Glomerular visceral epithelial cell (primary cell): ENCODE data around the gene RNPEPL1.
"Not testable (repeated sequence)": the region's sequence is repeated elsewhere in the genome, so short reads cannot be mapped to it uniquely, and the experiment has no call there.

Source experiments
- DNase-seq: peaks from one replicate; pipeline ENCODE4 v3.0.0-alpha.2; 2016; ENCODE audit errors: extremely low spot score

RNPEPL1 gene

DNA sequence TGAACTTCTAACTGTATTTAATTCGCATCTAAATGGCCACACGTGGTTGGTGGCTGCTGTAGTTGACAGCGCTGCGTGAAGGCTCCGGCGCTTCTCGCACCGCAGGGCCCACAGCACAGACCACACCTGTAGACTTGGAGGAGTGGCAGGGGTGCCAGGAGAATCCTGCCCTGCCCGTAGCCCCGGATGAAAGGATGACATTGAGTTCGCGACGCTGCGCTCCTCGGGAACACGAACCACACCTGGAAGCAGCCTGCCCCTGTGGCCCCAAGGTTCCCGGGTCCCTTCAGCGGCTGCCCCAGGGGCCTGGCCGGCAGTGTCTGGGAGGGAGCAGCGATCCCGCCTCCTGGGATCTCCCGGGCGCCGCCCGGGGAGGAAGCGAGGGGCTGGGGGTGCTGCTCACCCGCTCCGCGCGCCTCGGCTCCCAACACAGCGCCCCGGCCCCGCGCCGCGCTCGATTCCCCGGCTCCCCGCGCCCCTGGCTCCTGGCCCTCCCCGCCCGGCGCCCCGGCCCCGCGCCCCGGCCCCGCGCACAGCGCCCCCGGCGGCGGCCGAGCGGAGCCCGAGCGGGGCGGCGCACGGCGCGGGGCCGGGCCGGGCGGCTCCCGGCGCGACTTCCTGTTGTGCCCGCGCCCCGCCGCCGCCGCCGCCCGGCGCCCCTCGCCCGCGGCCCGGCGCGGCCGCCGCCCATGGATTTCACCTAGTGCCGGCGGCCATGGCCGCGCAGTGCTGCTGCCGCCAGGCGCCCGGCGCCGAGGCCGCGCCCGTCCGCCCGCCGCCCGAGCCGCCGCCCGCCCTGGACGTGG, at the start of gene RNPEPL1:
TSS of gene RNPEPL1 (plus strand) at position 613 of the 806 bp plus-strand sequence. CDS start at position 716, 103 bp downstream.
- peak; percentile 61 for DNase-seq

DNA sequence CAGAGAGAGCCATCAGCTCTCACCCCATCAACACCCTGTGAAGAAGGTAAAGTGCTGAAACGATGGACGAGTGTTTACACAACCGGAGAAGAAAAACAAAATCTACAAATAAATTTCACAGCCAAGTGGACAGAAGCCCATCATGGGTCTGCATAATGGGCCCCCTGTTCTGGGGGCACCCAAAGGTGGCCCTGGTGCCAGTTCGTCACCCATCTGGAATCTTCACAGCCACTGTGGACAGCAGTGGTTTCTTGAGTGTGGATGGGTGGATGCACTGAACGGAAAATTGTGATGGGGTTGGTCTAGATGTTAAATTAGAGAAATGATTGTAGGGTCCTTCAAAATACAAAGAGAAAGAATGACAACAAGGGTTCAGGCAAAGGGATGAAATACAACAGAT, 49.3 kb upstream of the RNPEPL1 start:
- no peak for DNase-seq

DNA sequence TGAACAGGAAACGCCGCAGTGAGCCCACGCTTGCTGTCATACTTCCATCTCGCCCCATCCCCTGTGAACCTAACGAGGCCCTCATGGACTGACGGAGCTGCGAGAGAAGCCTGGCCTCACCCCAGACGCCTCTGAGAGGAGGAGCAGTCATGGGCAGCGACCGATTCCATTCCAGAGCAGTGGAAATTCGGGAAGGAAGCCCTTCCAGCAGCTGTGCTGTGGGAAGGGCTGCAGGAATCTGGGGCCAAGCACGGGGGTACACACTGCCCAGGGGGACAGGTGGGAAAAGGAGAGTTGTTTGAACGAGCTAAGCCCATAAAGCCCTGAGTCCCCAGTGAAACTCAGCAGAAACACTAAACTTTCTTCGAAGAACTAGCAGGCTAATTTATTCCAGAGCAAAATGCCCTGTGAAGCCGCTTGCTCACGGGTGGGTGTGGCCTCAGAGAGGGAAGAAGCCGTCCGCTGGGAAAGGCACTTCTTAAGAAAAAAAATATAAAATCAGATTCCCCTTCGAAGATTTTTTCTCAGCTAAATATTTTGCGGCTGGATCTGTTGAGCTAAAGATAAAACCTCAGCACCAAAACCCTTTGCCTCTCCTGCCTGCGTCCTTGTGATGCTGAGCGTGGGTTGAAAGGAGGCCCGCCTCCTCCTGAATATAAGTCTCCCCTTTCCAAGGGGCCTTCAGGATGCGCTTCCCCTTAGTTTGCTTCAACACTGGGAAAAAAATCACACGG, 48.7 kb upstream of the RNPEPL1 start:
- DNase-seq: no peak

DNA sequence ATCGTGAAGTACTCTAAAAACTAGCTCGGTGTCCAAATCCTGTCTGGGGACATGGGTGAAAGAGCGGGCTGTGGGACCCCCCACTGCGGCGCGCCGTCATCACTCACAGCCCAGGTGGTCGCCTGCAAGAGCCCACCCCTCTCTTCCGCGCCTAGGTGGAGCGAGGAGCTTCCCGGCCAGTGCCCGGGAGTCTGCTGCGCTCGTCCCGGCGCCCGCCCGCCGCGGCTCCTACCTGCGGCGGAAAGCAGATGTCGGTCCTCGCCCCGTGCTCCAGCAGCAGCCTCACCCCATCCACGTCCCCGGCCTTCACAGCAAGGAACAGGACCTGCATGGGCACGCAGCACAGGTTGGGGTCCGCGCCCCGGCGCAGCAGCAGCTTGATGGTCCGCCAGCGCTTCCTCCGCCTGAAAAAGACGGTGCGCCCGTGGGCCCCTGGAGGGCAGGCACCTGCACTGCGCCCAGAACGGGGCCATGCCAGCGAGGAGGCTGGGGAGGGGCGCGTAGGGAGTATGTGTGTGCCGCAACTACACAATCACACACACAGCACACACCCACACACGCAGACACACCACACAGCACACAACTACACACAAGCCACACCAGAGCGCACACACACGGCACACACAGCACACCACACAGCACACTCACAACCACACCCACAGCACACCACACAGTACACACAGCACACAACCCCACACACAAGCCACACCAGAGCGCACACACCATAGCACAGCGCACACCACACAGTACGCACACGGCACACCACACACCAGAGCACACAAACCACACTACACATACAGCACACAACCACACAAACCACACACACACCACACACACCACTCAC, 47.9 kb upstream of the RNPEPL1 start:
- DNase-seq: no peak

GRCh38 chr2:240520974-240521350, 47.3 kb upstream of the RNPEPL1 start:
- no peak for DNase-seq

GRCh38 chr2:240521885-240522284, 46.4 kb upstream of the RNPEPL1 start:
- not testable (repeated sequence) for DNase-seq

GRCh38 chr2:240522406-240522805, 45.9 kb upstream of the RNPEPL1 start:
- no peak for DNase-seq

GRCh38 chr2:240523451-240524281, 44.6 kb upstream of the RNPEPL1 start:
- DNase-seq: no peak

DNA sequence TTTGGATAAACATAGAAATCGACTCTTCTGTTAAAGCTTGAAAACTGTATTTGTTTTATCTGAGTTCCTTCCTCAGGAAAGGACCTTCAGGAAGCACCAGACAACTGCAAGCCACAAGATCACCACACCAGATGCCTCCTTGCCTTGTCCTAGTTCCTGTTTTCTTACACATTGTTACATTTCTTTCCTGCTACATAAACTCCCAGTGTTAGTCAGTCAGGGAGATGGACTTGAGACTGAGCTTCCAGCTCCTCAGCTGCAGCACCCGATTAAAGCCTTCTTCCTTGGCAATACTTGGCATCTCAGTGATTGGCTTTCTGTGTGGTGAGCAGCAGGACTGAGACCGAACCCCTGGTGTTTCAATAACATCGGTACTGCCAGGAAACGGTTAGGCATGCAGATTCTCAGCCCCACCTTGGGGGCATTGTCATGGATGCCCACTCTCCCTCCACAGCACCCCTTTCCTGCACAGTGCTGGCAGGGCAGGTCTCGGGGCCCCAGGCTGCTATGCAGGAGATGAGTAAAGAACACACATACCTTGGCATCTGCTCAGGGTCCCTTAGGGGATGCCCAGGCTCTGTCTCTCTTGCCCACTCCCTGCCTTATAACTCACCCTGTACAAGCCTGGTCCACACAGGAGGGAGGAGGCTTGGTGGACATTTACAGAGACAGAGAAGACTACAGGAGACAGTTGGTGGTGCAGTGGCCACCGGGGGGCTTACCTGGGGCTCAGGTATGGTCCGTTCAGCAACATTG, 43.1 kb upstream of the RNPEPL1 start:
- DNase-seq: no peak

GRCh38 chr2:240525802-240526201, 42.5 kb upstream of the RNPEPL1 start:
- DNase-seq: no peak

- DNase-seq: no peak
These were observed 41.8 kb upstream of the RNPEPL1 start for GRCh38 chr2:240526521-240526920.

DNA sequence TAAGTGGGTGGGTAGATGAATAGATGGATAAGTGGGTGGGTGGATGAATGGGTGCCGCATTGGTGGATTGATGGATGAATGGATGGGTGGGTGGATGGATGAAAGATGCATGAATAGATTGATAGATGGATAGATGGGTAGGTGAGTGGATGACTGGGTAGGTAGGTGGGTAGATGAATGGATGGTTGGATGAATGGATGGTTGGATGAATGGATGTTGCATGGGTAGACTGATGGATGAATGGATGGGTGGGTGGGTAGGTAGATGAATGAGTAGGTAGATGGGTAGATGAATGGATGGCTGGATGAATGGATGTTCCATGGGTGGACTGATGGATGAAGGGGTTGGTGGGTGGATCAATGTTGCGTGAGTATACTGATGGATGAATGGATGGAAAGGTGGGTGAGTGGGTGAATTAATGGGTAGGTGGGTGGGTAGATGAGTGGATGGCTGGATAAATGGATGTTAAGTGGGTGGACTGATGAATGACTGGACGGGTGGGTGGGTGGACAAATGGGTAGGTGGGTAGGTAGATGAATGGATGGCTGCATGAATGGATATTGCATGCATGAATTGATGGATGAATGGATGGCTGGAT, 41.0 kb upstream of the RNPEPL1 start:
- no peak for DNase-seq

DNA sequence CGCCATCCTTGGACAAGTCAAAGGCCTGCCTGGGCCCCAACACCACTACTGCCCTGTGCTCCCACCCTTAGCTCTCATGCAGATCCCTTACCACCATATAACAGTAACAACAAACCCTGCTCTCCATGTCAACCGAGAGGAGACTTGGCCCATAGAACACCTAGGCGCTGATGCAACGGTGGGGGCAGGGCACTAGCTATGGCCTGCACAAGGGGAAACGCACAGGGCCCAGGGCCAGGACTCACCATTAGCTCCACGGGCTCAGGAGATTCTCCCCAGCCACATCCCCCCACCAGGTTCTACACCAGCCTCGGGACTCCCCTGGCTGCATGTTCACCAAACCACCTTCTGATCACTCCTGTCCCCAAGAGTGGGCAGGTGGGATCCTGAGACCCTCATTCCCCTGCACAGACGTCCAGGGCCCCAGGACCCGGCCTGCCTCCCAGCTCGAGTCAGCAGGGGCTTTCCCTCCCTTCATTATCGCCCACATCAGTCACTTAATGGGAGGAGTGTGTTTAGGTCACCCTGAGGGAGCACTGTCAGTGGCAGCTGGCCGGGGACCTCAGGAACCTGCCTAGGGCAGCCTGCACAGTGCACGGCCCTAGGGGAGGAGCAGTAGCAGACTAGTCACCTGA, 39.8 kb upstream of the RNPEPL1 start:
- DNase-seq: no peak

DNA sequence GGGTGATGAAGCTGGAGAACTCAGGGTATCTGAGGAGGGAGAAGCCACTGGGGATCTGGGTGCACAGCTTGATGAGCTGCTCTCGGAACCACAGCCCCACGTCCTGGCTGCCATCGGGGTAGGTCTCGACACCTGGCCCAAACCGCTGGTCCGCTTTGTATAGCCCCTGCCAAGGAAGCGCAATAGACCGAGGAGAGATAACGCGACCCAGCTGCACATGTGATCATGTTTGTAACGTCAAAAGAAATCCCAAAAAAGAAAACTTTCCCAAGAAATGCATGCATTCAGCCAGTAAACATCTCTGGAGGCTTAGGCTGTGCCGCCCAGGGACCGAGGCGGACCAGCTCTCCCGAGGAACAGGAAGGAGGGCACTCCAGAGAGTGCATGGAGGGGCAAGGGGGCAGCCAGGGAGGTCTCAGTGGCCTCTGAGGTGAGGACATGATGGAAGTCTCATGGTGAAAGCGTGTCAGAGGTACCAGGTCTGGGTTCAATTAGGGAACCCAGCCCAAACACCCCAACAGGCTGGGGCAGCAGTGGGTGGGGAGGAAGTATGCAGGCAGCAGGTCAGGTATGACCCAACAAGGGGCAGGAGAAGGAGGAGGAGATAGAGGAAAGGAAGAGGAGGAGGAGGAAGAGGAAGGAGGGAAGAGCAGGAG, 38.8 kb upstream of the RNPEPL1 start:
- no peak for DNase-seq

DNA sequence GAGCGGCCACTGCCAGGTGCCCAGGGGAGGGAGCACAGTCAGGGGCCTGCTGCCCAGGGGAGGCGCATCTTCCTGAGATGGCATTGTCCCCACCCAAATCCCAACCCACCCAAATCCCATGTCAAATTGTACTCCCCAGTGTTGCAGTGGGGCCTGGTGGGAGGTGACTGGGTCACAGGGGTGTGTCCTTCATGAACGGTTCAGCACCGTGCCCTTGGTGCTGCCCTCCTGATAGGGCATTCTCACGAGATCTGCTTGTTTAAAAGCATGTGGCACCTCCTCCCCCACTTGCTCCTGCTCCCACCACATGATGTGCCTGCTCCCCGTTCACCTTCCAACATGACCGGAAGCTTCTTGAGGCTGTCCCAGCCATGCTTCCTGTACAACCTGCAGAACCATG, 38.1 kb upstream of the RNPEPL1 start:
- no peak for DNase-seq

DNA sequence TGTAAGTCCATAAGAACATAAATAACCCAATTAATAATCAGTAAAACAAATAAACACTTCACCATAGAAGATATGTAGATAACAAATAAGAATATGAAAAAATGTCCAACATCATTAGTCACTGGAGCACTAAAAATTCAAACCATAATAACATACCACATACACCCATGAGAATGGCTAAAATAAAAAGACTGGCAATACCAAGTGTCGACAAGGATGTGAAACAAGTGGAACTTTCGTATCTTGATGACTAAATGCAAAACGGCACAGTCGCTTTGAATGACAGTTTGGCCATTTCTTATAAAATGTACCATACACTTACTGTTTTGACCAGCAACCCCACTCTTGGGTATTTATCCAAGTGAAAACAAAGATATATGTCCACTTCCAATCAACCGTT, 37.2 kb upstream of the RNPEPL1 start:
- no peak for DNase-seq

DNA sequence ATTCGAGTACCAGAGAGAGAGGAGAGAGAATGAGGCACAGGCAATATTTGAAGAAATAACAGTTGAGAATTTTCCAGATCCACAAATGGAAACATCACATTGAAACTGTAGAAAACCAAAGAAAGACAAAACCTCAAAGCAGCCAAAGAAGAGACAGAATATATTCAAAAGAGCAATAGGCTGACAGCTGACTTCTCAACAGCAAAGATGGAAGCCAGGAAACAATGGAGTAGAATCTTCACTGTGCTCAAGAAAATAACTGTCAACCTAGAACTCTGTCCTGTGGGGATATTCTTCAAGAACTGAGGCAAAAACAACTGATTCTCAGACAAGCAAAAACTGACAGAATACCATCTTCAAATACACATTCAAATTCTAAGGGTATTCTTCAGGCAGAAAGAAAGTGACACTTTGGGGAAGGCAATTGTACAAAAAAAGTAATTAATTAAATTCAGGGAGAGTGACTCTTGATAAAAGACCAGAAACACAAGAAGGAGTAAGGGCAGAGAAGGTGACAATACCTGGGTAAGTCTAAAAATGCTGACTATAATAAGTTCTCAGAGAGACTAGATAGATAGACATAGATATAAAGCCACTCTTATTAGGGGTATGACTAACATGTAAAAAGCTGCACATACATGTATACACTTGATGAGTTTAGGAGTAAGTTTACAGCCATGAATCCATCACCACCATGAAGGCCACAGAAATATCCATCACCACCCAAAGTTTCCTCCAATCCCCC, 36.1 kb upstream of the RNPEPL1 start:
- DNase-seq: no peak

DNA sequence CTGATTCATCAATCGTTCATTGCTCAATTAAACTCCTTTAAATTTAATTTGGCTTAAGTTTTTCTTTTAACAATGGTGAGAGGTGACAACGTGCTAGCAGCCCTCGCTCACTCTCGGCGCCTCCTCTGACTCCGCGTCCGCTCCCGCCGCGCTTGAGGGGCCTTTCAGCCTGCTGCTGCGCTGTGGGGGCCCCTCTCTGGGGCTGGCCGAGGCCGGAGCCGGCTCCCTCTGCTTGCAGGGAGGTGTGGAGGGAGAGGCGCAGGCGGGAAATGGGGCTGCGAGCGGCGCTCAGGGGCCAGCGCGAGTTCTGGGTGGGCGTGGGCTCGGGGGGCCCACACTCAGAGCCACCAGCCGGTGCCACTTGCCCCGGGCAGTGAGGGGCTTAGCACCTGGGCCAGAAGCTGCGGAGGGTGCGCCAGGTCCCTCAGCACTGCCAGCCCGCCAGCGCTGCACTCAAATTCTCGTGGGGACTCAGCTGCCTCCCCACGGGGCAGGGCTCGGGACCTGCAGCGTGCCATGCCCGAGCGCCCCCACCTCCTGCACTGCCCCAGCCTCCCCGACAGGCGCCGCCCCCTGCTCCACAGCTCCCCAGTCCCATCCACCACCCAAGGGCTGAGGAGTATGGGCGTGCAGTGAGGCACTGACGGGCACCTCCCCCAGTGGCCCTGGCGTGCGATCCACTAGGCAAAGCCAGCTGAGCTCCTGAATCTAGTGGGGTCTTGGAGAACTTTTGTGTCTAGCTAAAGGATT, 30.1 kb upstream of the RNPEPL1 start:
- no peak for DNase-seq
